OCI-M1 (cell line): Measurements from ENCODE around the gene LAMA3.

Experiments
- DNase-seq: peaks from one replicate; lab custom pipeline; 2025; lab: John Stamatoyannopoulos, UW

The LAMA3 gene, protein sequence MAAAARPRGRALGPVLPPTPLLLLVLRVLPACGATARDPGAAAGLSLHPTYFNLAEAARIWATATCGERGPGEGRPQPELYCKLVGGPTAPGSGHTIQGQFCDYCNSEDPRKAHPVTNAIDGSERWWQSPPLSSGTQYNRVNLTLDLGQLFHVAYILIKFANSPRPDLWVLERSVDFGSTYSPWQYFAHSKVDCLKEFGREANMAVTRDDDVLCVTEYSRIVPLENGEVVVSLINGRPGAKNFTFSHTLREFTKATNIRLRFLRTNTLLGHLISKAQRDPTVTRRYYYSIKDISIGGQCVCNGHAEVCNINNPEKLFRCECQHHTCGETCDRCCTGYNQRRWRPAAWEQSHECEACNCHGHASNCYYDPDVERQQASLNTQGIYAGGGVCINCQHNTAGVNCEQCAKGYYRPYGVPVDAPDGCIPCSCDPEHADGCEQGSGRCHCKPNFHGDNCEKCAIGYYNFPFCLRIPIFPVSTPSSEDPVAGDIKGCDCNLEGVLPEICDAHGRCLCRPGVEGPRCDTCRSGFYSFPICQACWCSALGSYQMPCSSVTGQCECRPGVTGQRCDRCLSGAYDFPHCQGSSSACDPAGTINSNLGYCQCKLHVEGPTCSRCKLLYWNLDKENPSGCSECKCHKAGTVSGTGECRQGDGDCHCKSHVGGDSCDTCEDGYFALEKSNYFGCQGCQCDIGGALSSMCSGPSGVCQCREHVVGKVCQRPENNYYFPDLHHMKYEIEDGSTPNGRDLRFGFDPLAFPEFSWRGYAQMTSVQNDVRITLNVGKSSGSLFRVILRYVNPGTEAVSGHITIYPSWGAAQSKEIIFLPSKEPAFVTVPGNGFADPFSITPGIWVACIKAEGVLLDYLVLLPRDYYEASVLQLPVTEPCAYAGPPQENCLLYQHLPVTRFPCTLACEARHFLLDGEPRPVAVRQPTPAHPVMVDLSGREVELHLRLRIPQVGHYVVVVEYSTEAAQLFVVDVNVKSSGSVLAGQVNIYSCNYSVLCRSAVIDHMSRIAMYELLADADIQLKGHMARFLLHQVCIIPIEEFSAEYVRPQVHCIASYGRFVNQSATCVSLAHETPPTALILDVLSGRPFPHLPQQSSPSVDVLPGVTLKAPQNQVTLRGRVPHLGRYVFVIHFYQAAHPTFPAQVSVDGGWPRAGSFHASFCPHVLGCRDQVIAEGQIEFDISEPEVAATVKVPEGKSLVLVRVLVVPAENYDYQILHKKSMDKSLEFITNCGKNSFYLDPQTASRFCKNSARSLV (N-terminal part only)

DNA sequence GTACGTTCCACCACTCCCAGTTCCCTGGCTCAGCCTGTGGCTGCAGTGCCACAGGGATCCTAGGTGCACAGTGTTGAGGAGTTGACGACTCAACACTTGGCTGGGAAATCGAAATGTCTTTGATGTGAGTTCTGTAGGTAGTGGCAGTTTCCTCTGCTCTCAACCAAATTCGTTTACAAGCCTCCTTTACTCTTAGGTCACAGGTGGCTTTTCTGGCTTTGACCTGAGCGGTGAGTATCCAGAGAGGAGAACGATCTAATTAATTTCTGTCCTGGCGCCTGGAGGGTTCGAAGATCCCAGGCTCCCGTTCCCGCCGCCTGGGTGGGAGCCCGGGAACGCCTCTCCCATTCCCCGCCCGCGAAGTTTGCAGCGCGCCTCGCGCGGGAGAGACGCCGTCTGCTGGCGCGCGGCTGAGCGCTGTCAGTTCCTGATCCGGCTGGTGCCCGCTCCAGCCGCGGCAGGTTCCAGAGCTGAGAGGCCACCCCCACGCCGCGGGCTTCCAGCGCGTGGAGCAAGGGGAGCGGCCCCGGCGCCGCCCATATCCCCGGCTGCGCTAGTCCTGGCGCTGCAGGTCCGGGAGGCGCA lies at the start of gene LAMA3:
LAMA3 (plus strand) TSS at position 423 of the 585 bp plus-strand sequence. CDS start 231 bp downstream, outside the sequence.
- DNase-seq, result no peak

- no peak for DNase-seq
Observed at GRCh38 chr18:23640052-23640451, 49.2 kb upstream of the LAMA3 start.

GRCh38 chr18:23641143-23641720 lies 48.0 kb upstream of the LAMA3 start:
- no peak for DNase-seq

DNA sequence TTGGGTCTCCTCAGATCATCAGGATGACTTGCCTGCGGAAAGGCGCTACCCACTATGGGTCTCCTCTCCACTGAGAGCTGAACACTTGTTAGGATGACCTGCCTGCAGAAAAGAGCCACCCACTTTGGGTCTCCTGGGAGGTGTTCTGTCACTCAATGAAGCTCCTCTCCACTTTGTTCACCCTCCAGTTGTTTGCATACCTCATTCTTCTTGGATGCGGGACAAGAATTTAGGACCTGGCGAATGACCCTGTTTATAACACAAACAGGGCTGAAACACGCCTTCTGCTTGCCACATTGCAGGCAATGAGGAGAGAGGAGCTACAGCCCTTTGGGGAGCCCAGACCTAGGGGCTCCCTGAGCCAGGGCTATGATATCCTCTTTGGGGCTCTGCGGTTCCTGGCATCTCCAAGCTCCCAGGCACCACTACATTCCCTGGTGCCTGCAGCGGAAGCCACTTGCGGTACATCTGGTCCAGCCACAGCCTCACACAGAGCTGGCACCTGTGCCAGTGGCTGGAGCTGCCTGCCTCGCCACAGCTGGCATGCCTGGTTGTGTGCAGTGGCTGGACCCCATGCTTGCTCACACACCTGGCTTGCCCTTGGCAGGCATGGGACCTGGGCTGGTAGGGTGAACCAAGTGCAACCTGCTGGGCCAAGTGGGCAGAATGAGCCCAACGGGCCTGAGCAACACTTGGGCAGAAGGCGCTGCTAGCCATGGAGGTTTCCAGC lies 47.2 kb upstream of the LAMA3 start:
- no peak for DNase-seq

- no peak for DNase-seq
Observed at GRCh38 chr18:23643815-23644490, 45.3 kb upstream of the LAMA3 start.

DNA sequence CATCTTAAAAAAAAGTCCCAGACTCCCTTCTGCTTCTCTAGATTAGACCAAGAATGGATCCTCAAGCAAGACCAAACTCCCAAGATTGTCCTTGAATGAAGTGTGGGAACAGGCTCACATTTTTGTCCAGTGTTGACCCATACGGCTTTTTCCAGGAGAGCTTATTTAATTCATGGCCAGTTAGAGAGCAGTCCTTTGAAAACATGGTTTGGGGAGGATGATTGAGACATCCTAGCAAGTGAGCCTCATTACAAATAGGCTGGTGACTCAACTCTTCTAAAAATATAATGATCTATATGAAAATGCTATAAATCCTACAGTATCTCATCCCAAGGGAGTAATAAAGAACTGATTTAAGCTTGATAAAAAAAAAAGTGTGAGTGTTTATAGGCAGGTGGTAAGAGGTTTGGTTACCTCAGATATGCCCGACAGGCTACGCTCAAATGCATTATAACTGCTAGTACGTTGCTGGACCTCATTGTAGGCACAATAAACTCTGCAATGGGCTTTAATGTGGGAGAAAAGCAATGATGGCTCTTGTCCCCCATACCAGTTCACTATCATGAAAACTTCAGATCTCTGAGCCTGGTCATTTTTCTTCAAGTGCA lies 43.6 kb upstream of the LAMA3 start:
- DNase-seq, result no peak

GRCh38 chr18:23646282-23646681 lies 43.0 kb upstream of the LAMA3 start:
- DNase-seq, result no peak

DNA sequence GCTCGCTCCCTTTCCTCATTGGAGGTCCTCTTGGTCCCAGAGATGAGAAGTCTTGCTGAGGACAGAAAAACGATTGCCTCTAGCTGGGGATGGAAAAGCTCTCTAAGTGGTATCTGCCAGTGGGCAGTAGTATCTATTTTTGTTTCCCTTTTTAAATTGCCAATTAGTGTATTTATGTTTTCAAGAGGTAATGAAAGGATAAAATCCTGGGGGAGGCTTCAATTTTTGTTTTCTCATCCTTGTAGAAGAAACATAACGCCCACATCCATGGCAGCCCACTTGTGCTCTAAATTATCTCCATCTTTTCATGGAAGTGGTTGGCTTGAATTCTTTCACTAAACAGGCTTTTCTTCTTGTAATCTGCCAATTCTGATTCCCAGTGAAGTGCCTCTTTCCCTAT lies 40.8 kb upstream of the LAMA3 start:
- DNase-seq, result no peak

- peak; percentile 13 for DNase-seq
Observed at GRCh38 chr18:23648940-23649607, 40.2 kb upstream of the LAMA3 start.

DNA sequence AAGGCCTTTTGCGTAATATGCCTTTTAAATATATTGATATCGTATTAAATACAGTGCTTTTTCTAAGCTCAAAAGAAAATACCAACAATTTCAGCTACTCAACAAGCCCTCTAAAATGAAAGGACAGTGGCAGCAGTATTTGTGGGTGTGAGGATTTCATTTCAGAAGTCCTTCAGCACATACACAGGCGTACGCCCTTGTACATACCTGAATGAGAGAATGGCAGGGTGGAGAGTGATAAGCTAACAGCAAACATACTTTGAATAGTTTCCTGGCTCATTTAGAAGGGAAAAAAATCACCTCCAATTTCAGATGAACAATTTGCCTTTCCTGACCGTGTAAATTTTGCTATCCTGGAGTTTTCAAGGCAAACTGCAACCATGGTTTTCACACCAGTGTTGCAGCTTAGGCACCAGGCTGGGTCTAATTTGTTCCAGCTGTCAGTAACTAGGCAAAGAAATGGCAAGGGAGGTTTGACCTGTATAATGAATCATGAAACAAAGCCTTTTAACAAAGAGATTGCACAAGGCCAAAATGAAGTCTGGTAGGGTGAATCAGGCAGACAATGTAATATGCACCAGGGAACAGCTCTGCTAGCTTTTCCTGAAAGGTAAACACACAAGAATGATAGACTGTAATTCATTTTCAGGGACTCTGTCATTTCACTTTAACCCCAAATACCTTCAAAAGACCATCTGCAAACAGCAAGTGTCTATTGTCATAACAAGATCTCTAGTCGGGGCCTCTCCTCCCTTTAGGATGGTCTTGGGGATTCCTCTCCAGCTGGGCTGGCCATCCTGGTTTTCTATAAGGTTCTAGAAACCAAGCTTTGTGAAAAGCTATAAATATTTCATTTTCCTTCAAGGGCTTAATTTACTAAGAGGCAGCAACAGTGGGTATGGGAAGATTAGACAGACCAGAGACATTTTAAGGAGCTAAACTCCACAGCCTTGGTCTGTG lies 38.0 kb upstream of the LAMA3 start:
- DNase-seq, result no peak

- DNase-seq, result no peak
Observed at GRCh38 chr18:23652232-23652631, 37.0 kb upstream of the LAMA3 start.

- DNase-seq, result no peak
Observed at GRCh38 chr18:23658285-23658684, 31.0 kb upstream of the LAMA3 start.

DNA sequence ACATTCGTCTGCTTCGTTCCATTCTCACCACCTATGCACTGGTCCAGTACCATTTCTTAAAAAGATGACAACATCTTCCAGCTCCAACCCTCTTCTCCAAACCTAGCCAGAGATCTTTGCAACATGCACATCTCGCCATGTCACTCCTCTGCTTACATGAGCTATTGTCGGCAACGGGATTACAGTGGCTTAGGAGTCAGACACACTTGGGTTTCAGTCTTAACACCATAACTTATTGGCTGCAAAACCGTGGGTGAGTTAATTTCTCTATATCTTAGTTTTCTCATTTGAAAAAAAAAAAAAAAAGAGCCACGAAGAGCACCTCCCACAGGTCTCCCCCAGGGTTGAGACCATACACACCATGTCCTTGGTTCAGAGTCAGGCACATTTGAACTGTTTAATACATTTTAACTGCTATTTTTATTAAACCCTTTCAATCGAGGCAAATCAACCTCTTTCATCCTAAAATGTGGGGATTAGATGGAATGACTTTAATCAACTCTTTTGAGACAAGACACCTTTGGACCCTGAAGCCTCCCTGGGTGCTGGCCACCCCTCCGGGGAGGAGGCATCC lies 27.4 kb upstream of the LAMA3 start:
- DNase-seq, result no peak

GRCh38 chr18:23662309-23663263 lies 26.7 kb upstream of the LAMA3 start, which contains the start of gene ANKRD29:
ANKRD29 (minus strand) TSS chr18:23662911; CDS start chr18:23662730, 181 bp downstream.
- DNase-seq, result peak; percentile 63

DNA sequence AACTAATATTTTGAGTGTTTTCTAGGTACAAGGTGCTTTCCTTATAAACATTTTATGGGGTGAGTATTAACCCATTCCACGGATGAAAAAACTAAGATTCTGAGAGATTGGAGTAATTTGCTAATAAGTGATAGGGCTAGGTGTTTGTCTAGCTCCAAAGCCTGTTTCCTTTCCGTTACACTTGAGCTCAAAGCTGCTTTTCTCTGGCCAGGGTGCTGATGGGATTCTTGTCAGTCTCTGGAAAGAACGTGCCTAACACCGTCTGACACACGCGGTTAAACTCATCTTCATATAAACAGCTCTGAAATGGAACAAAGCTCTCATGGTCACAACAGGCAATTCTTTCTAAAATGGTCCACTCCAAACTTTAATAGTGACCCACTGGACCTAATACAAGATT lies 24.6 kb upstream of the LAMA3 start:
- no peak for DNase-seq

- DNase-seq, result no peak
Observed at GRCh38 chr18:23667114-23667513, 22.1 kb upstream of the LAMA3 start.
